Liver (tissue), 9 donors: Measurements from ENCODE around the gene RBCK1. TPM values are rescaled to one million over a fixed set of nuclear protein-coding genes. Genes with fewer than 3 reads are reported as not detected.

Experiments
- DNase-seq: peaks from one replicate; pipeline ENCODE4 v3.0.0-alpha.2; 2017; ENCODE audit warnings: low spot score
- H3K27ac ChIP-seq, 2 donors: one replicate each; pipeline ENCODE4 v1.7.0; 2013; ENCODE audit warnings: inconsistent platforms in 2 of 2, low read length in 2 of 2, control low read depth in 1 of 2, low read depth in 1 of 2, mild to moderate bottlenecking in 1 of 2
- H3K27me3 ChIP-seq, 4 donors: one replicate each; pipeline versions ENCODE4 v1.6.1 to v1.7.0; 2013; ENCODE audit warnings: low read length in 3 of 4, inconsistent platforms in 1 of 4, mild to moderate bottlenecking in 1 of 4, moderate library complexity in 1 of 4; ENCODE audit not compliant: control insufficient read depth in 4 of 4, insufficient read depth in 4 of 4
- H3K36me3 ChIP-seq, 4 donors: one replicate each; pipeline versions ENCODE4 v1.6.1 to v1.7.0; 2013; ENCODE audit warnings: low read length in 3 of 4, mild to moderate bottlenecking in 3 of 4, low read depth in 1 of 4, moderate library complexity in 1 of 4; ENCODE audit not compliant: control insufficient read depth in 4 of 4, insufficient read depth in 3 of 4
- H3K4me1 ChIP-seq, 4 donors: one replicate each; pipeline versions ENCODE4 v1.6.1 to v1.7.0; 2013; ENCODE audit warnings: low read length in 3 of 4, mild to moderate bottlenecking in 3 of 4, moderate library complexity in 1 of 4; ENCODE audit not compliant: control insufficient read depth in 4 of 4, insufficient read depth in 4 of 4
- H3K4me3 ChIP-seq, 3 donors: one replicate each; pipeline versions ENCODE4 v1.6.1 to v1.7.0; 2013; ENCODE audit warnings: low read length in 3 of 3, control low read depth in 1 of 3, low read depth in 1 of 3, mild to moderate bottlenecking in 1 of 3
- H3K9ac ChIP-seq, 2 donors: one replicate each; pipeline ENCODE4 v1.7.0; 2013; ENCODE audit warnings: low read length in 2 of 2, mild to moderate bottlenecking in 2 of 2, moderate library complexity in 2 of 2, control low read depth in 1 of 2, low read depth in 1 of 2
- H3K9me3 ChIP-seq, 4 donors: one replicate each; pipeline versions ENCODE4 v1.6.1 to v1.7.0; 2013; ENCODE audit warnings: low read length in 3 of 4; ENCODE audit not compliant: control insufficient read depth in 4 of 4
- CTCF ChIP-seq: fragments of 150-350 bp; IDR thresholded peaks from 2 replicates; pipeline ENCODE4 v1.5.1; 2017; ENCODE audit warnings: improper control_type of control experiment, low read depth, low read length; ENCODE audit not compliant: missing input control
- EGR1 ChIP-seq, 2 donors: IDR thresholded peaks; 2 replicates each; pipeline ENCODE4 v1.6.1; 2016 to 2018; ENCODE audit warnings: antibody characterized with exemption in 2 of 2, low read depth in 2 of 2
- FOXA1 ChIP-seq: IDR thresholded peaks from 2 replicates; pipeline ENCODE4 v1.6.1; 2016; ENCODE audit warnings: antibody characterized with exemption
- FOXA2 ChIP-seq: IDR thresholded peaks from 2 replicates; pipeline ENCODE4 v1.6.1; 2016; ENCODE audit warnings: antibody characterized with exemption
- GABPA ChIP-seq, 2 donors: IDR thresholded peaks in 1 of 2; conservative IDR thresholded peaks in 1 of 2; 2 replicates each; pipeline ENCODE4 v1.6.1; 2016; ENCODE audit warnings: antibody characterized with exemption in 2 of 2, mild to moderate bottlenecking in 1 of 2, moderate library complexity in 1 of 2
- HNF4A ChIP-seq, 2 donors: conservative IDR thresholded peaks; 2 replicates each; pipeline ENCODE4 v1.6.1; 2016; ENCODE audit warnings: antibody characterized with exemption in 2 of 2, mild to moderate bottlenecking in 2 of 2
- JUND ChIP-seq, 2 donors: IDR thresholded peaks; 2 replicates each; pipeline ENCODE4 v1.6.1; 2016; ENCODE audit warnings: antibody characterized with exemption in 2 of 2
- MAX ChIP-seq: IDR thresholded peaks from 2 replicates; pipeline ENCODE4 v1.6.1; 2016; ENCODE audit warnings: antibody characterized with exemption
- RAD21 ChIP-seq, 2 donors: IDR thresholded peaks; 2 replicates each; pipeline ENCODE4 v1.6.1; 2016; ENCODE audit warnings: antibody characterized with exemption in 2 of 2, mild to moderate bottlenecking in 2 of 2
- REST ChIP-seq: IDR thresholded peaks from 2 replicates; pipeline ENCODE4 v1.6.1; 2016; ENCODE audit warnings: antibody characterized with exemption, mild to moderate bottlenecking
- RXRA ChIP-seq, 2 donors: IDR thresholded peaks; 2 replicates each; pipeline ENCODE4 v1.6.1; 2017 to 2018; ENCODE audit warnings: antibody characterized with exemption in 2 of 2, mild to moderate bottlenecking in 1 of 2
- SP1 ChIP-seq: IDR thresholded peaks from 2 replicates; pipeline ENCODE4 v1.6.1; 2018; ENCODE audit warnings: antibody characterized with exemption, mild to moderate bottlenecking
- YY1 ChIP-seq: IDR thresholded peaks from 2 replicates; pipeline ENCODE4 v1.6.1; 2016; ENCODE audit warnings: antibody characterized with exemption, mild to moderate bottlenecking
- ZBTB33 ChIP-seq: IDR thresholded peaks from 2 replicates; pipeline ENCODE4 v1.6.1; 2016; ENCODE audit warnings: antibody characterized with exemption
- WGBS: extraction: QIAGEN DNeasy Blood & Tissue Kit; methylation state at CpG from one replicate; pipeline ENCODE4 v1.1.7; 2013; 5-methylcytosine and 5-hydroxymethylcytosine counted together
- polyA plus RNA-seq, 2 donors: library from polyadenylated mRNA; stranded (reverse) in 1 of 2; unstranded in 1 of 2; fragments of 200-250 nt in 1 of 2; fragments of >200 nt in 1 of 2; fragmentation: Nextera tagmentation in 1 of 2; extraction: Ambion mirVana in 1 of 2; gene quantifications; one replicate each; pipeline versions ENCODE4 v1.2.1 to v1.2.3, GENCODE V29; 2013 to 2015
- total RNA-seq, 2 donors: library from RNA; depleted of rRNA; stranded (reverse); fragments of >200 nt; gene quantifications; one replicate each; pipeline ENCODE4 v1.2.3, GENCODE V29; 2014
- donor health status: healthy.
- donor health status: healthy.
- donor health status: healthy.
- donor health status: healthy.
- donor health status: healthy.

The RBCK1 gene
- total and polyA plus RNA-seq, 4 donors = 18.0 to 62.6 (median 54.8) TPM

GRCh38 chr20:467755-468154 is 59.7 kb downstream of the RBCK1 start:
- H3K4me1 ChIP-seq = peaks cover 0 to 10% (median 6%) of the 10 kb centered on the region in 4 donors
- no peaks in the 10 kb centered on the region for H3K36me3 ChIP-seq
- H3K9ac ChIP-seq = no peak overlapping the region
- H3K9me3 ChIP-seq = peaks cover 0 to 7% (median 3%) of the 10 kb centered on the region in 4 donors
- DNase-seq = no peak
- TF ChIP-seq RXRA (IDR thresholded peaks at IDR 0.05) (no peak), REST (no peak), RAD21 (IDR thresholded peaks at IDR 0.05) (no peak), JUND (IDR thresholded peaks at IDR 0.05) (no peak), FOXA2 (no peak), GABPA (IDR thresholded peaks at IDR 0.05 in 1 of 2, conservative IDR thresholded peaks at IDR 0.05 in 1 of 2) (no peak), ZBTB33 (no peak), EGR1 (IDR thresholded peaks at IDR 0.05; ENCODE audit: low read depth in 2 of 2) (no peak), CTCF (no peak), HNF4A (conservative IDR thresholded peaks at IDR 0.05) (no peak), FOXA1 (no peak)
- no peaks in the 10 kb centered on the region for H3K27me3 ChIP-seq
- 88% methylated on average over 7 of the region's 7 CpGs for WGBS
- H3K4me3 ChIP-seq = no peak overlapping the region
- H3K27ac ChIP-seq = no peak overlapping the region

- H3K9me3 ChIP-seq = peaks cover 0 to 10% (median 3%) of the 10 kb centered on the region in 4 donors
- TF ChIP-seq HNF4A (conservative IDR thresholded peaks at IDR 0.05) = peak in 1 of 2 donors; percentile 35
- peak; percentile 49 for TF ChIP-seq SP1
- TF ChIP-seq MAX = no peak
- TF ChIP-seq RAD21 (IDR thresholded peaks at IDR 0.05) = peak in 1 of 2 donors; percentile 14
- no peak for TF ChIP-seq YY1
- TF ChIP-seq FOXA2 = no peak
- peak in 1 of 2 donors; percentile 20 for TF ChIP-seq RXRA (IDR thresholded peaks at IDR 0.05)
- TF ChIP-seq EGR1 (IDR thresholded peaks at IDR 0.05; ENCODE audit: low read depth in 2 of 2) = no peak
- H3K27me3 ChIP-seq = no peaks in the 10 kb centered on the region
- H3K27ac ChIP-seq = no peak overlapping the region
- no peak overlapping the region for H3K9ac ChIP-seq
- 66% methylated on average over 8 of the region's 8 CpGs for WGBS
- no peak overlapping the region for H3K4me3 ChIP-seq
- H3K36me3 ChIP-seq = no peaks in the 10 kb centered on the region
- H3K4me1 ChIP-seq = peaks cover 0 to 8% (median 4%) of the 10 kb centered on the region in 4 donors
- no peak for DNase-seq
These were observed 61.8 kb downstream of the RBCK1 start for GRCh38 chr20:469746-470490.
